CD4-positive, alpha-beta T cell treated with Interferon gamma for 1 hour (primary cell): ENCODE results near the gene EZH1.
A peak's percentile ranks its signal among the peaks of the same experiment; 100 is the strongest.

Experiments used
- DNase-seq: peaks from one replicate; pipeline ENCODE4 v3.0.0-alpha.2; 2020

EZH1 gene

GRCh38 chr17:42706732-42707131, 38.1 kb downstream of the EZH1 start:
- DNase-seq = peak; percentile 31

- no peak for DNase-seq
These were observed 39.9 kb downstream of the EZH1 start for GRCh38 chr17:42704837-42705494.

- DNase-seq = no peak
These were observed 40.4 kb downstream of the EZH1 start for GRCh38 chr17:42704490-42704836.

GRCh38 chr17:42702446-42702845, 42.4 kb downstream of the EZH1 start:
- no peak for DNase-seq

GRCh38 chr17:42700586-42701289, 44.1 kb downstream of the EZH1 start:
- DNase-seq = no peak

GRCh38 chr17:42699415-42699740, 45.5 kb downstream of the EZH1 start:
- DNase-seq = no peak

- no peak for DNase-seq
These were observed 46.0 kb downstream of the EZH1 start for GRCh38 chr17:42698736-42699414.

GRCh38 chr17:42697108-42697811, 47.6 kb downstream of the EZH1 start:
- DNase-seq = no peak

GRCh38 chr17:42695500-42695899, 49.3 kb downstream of the EZH1 start:
- DNase-seq = no peak

GRCh38 chr17:42694524-42694923, 50.3 kb downstream of the EZH1 start:
- DNase-seq = no peak

GRCh38 chr17:42692489-42692888, 52.4 kb downstream of the EZH1 start:
- DNase-seq = no peak

GRCh38 chr17:42691021-42691545, 53.8 kb downstream of the EZH1 start:
- no peak for DNase-seq

- no peak for DNase-seq
These were observed 54.2 kb downstream of the EZH1 start for GRCh38 chr17:42690596-42690995.

GRCh38 chr17:42687707-42688320, 57.0 kb downstream of the EZH1 start:
- DNase-seq = no peak

GRCh38 chr17:42686520-42687128, 58.2 kb downstream of the EZH1 start:
- DNase-seq = no peak

- no peak for DNase-seq
These were observed 59.0 kb downstream of the EZH1 start for GRCh38 chr17:42685831-42686230.

- DNase-seq = no peak
These were observed 59.8 kb downstream of the EZH1 start for GRCh38 chr17:42684929-42685556.

GRCh38 chr17:42683407-42684034, 61.3 kb downstream of the EZH1 start:
- no peak for DNase-seq

GRCh38 chr17:42682722-42683403, 62.0 kb downstream of the EZH1 start:
- DNase-seq = no peak

- no peak for DNase-seq
These were observed 62.7 kb downstream of the EZH1 start, which contains the start of gene CNTNAP1 for GRCh38 chr17:42681976-42682721. Gene CNTNAP1, plus strand, starts transcription at chr17:42682531. Its CDS starts 299 bp downstream, at chr17:42682830.
